ENCODE data around the gene NMT1.

NMT1 gene

GRCh38 chr17:45145035-45145389, 83.9 kb downstream of the NMT1 start:
- TF ChIP-seq FOXP2 (optimal IDR thresholded peaks at IDR 0.05; ENCODE audit: borderline replicate concordance, extremely low read depth, extremely low read length, insufficient read depth) (no peak), POLR2AphosphoS5 (IDR thresholded peaks at IDR 0.05; ENCODE audit: low read depth, low read length) (no peak), SIN3A (IDR thresholded peaks at IDR 0.05; ENCODE audit: borderline replicate concordance, insufficient read depth, low read length) (no peak), TAF1 (IDR thresholded peaks at IDR 0.05; ENCODE audit: borderline replicate concordance, insufficient read depth, low read length) (no peak)
- TF ChIP-seq, protein P1, sequence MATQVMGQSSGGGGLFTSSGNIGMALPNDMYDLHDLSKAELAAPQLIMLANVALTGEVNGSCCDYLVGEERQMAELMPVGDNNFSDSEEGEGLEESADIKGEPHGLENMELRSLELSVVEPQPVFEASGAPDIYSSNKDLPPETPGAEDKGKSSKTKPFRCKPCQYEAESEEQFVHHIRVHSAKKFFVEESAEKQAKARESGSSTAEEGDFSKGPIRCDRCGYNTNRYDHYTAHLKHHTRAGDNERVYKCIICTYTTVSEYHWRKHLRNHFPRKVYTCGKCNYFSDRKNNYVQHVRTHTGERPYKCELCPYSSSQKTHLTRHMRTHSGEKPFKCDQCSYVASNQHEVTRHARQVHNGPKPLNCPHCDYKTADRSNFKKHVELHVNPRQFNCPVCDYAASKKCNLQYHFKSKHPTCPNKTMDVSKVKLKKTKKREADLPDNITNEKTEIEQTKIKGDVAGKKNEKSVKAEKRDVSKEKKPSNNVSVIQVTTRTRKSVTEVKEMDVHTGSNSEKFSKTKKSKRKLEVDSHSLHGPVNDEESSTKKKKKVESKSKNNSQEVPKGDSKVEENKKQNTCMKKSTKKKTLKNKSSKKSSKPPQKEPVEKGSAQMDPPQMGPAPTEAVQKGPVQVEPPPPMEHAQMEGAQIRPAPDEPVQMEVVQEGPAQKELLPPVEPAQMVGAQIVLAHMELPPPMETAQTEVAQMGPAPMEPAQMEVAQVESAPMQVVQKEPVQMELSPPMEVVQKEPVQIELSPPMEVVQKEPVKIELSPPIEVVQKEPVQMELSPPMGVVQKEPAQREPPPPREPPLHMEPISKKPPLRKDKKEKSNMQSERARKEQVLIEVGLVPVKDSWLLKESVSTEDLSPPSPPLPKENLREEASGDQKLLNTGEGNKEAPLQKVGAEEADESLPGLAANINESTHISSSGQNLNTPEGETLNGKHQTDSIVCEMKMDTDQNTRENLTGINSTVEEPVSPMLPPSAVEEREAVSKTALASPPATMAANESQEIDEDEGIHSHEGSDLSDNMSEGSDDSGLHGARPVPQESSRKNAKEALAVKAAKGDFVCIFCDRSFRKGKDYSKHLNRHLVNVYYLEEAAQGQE (IDR thresholded peaks at IDR 0.05; ENCODE audit: insufficient read depth in 1 of 2, low read depth in 2 of 2, low read length in 2 of 2), result no peak

DNA sequence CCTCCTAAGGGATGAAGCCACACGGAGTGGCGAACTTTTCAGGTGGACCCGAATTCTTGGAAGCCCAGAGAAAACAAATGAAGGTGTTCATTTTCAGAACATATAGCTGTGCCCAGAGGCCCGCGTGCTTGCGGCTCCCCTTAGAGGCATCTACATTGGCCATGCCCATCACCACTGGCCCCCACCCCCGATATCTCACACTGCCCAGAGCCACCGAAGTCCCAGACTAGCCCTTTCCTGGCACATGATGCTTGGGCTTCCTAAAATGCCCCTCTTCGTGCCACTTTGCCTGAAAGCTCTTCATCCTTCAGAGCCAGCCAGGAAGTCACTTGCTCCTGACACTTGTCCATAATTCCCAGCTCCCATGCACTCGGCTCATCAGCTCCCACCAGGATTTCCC, 85.0 kb downstream of the NMT1 start:
- no peak for TF ChIP-seq SIN3A (IDR thresholded peaks at IDR 0.05; ENCODE audit: borderline replicate concordance, insufficient read depth, low read length)
- no peak for TF ChIP-seq FOXP2 (optimal IDR thresholded peaks at IDR 0.05; ENCODE audit: borderline replicate concordance, extremely low read depth, extremely low read length, insufficient read depth)
- TF ChIP-seq, protein P1 (IDR thresholded peaks at IDR 0.05; ENCODE audit: insufficient read depth in 1 of 2, low read depth in 2 of 2, low read length in 2 of 2), result no peak
- no peak for TF ChIP-seq POLR2AphosphoS5 (IDR thresholded peaks at IDR 0.05; ENCODE audit: low read depth, low read length)
- no peak for TF ChIP-seq TAF1 (IDR thresholded peaks at IDR 0.05; ENCODE audit: borderline replicate concordance, insufficient read depth, low read length)

GRCh38 chr17:45146592-45146889, 85.4 kb downstream of the NMT1 start:
- TF ChIP-seq FOXP2 (optimal IDR thresholded peaks at IDR 0.05; ENCODE audit: borderline replicate concordance, extremely low read depth, extremely low read length, insufficient read depth) (no peak), POLR2AphosphoS5 (IDR thresholded peaks at IDR 0.05; ENCODE audit: low read depth, low read length) (no peak), TAF1 (IDR thresholded peaks at IDR 0.05; ENCODE audit: borderline replicate concordance, insufficient read depth, low read length) (no peak), SIN3A (IDR thresholded peaks at IDR 0.05; ENCODE audit: borderline replicate concordance, insufficient read depth, low read length) (no peak)
- TF ChIP-seq, protein P1 (IDR thresholded peaks at IDR 0.05; ENCODE audit: insufficient read depth in 1 of 2, low read depth in 2 of 2, low read length in 2 of 2), result no peak

GRCh38 chr17:45146890-45147580, 85.9 kb downstream of the NMT1 start:
- TF ChIP-seq POLR2AphosphoS5 (IDR thresholded peaks at IDR 0.05; ENCODE audit: low read depth, low read length), result peak; percentile 62; the same call in 1 of the 2 replicates
- TF ChIP-seq, protein P1 (IDR thresholded peaks at IDR 0.05; ENCODE audit: insufficient read depth in 1 of 2, low read depth in 2 of 2, low read length in 2 of 2), result peak in 1 of 2 experiments; percentile 32; a peak in 1 of 4 replicates
- TF ChIP-seq TAF1 (IDR thresholded peaks at IDR 0.05; ENCODE audit: borderline replicate concordance, insufficient read depth, low read length), result peak; percentile 70
- no peak for TF ChIP-seq SIN3A (IDR thresholded peaks at IDR 0.05; ENCODE audit: borderline replicate concordance, insufficient read depth, low read length)
- TF ChIP-seq FOXP2 (optimal IDR thresholded peaks at IDR 0.05; ENCODE audit: borderline replicate concordance, extremely low read depth, extremely low read length, insufficient read depth), result no peak
